Measurements from ENCODE around the gene OR52I2. TPM values are rescaled to one million over a fixed set of nuclear protein-coding genes. Genes with fewer than 3 reads are reported as not detected.
A peak's percentile ranks its signal among the peaks of the same experiment; 100 is the strongest.

OR52I2 gene
- total and polyA plus RNA-seq, 2 donors from 2014 or later: not detected

DNA sequence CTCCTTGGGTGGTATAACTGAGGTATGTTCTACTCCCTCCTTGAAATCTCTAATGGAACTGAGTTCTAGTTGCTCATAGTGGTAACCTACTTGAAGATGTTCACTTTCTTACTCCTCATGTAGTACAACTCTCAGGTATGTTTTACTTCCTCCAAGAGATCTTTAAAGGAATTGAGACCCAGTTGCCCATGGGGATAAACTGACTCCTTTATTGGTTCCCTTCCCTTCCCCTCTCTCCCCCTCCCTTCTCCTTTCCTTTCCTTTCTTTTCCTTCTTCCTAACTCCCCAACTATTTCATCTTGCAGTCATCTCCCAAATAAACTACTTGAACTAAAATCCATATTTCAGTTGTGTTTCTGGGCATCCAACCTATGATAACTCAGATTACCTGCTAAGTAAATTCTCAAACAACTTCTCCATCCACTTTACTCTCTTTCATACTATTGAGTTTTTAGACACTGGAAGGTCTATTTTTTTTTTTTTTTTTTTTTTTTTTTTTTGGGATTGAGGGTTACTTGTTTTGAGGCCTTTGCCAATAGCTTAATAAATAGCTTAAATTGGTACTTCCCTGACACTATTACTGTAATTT, 34.4 kb downstream of the OR52I2 start:
- Histone ChIP-seq H3K27me3 (ENCODE audit: control insufficient read depth, insufficient read depth, low read length) (no peaks in the 10 kb centered on the region), H3K9ac (ENCODE audit: low read length in 3 of 3) (no peak overlapping the region), H3K9me3 (ENCODE audit: control insufficient read depth in 2 of 3, insufficient read depth in 1 of 3, low read length in 3 of 3) (no peaks in the 10 kb centered on the region), H3K36me3 (ENCODE audit: control insufficient read depth in 2 of 3, insufficient read depth in 3 of 3, low read length in 3 of 3) (no peaks in the 10 kb centered on the region), H3K27ac (ENCODE audit: low read depth in 2 of 2, low read length in 2 of 2) (no peak overlapping the region), H3K4me1 (ENCODE audit: control insufficient read depth in 2 of 3, insufficient read depth in 2 of 3, low read depth in 1 of 3, low read length in 3 of 3) (no peaks in the 10 kb centered on the region), H3K4me3 (ENCODE audit: low read length in 3 of 3) (no peak overlapping the region)
- intact Hi-C loops (cut with DNase I): no loop called here
- no peak for DNase-seq
- TF ChIP-seq, protein P1, sequence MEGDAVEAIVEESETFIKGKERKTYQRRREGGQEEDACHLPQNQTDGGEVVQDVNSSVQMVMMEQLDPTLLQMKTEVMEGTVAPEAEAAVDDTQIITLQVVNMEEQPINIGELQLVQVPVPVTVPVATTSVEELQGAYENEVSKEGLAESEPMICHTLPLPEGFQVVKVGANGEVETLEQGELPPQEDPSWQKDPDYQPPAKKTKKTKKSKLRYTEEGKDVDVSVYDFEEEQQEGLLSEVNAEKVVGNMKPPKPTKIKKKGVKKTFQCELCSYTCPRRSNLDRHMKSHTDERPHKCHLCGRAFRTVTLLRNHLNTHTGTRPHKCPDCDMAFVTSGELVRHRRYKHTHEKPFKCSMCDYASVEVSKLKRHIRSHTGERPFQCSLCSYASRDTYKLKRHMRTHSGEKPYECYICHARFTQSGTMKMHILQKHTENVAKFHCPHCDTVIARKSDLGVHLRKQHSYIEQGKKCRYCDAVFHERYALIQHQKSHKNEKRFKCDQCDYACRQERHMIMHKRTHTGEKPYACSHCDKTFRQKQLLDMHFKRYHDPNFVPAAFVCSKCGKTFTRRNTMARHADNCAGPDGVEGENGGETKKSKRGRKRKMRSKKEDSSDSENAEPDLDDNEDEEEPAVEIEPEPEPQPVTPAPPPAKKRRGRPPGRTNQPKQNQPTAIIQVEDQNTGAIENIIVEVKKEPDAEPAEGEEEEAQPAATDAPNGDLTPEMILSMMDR (IDR thresholded peaks at IDR 0.05; ENCODE audit: borderline replicate concordance, extremely low read depth, insufficient read depth): no peak
- no peak for FAIRE-seq

DNA sequence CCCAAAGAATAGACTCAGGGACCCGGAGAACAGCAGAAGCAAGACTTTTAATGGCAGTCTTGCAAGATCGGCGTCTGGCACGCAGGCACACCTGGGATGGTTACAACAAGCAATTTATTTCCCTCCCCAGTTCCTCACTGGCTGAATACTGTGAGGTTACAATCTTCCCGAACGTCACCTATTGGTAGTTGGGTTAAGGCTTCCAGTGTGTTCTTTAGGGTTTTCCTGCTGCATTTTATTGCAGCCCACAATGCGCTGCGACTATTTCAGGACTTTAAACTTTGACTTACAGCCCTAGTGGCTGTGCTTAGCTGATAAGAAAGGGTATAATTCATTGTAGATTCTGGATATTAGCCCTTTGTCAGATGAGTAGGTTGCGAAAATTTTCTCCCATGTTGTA, 38.0 kb downstream of the OR52I2 start:
- TF ChIP-seq, protein P1 (IDR thresholded peaks at IDR 0.05; ENCODE audit: borderline replicate concordance, extremely low read depth, insufficient read depth): no peak
- no peaks in the 10 kb centered on the region for H3K36me3 ChIP-seq (ENCODE audit: control insufficient read depth in 2 of 3, insufficient read depth in 3 of 3, low read length in 3 of 3)
- H3K9ac ChIP-seq (ENCODE audit: low read length in 3 of 3): no peak overlapping the region
- intact Hi-C loops (cut with DNase I): no loop called here
- no peak overlapping the region for H3K4me3 ChIP-seq (ENCODE audit: low read length in 3 of 3)
- FAIRE-seq (no peak), DNase-seq (no peak)
- H3K9me3 ChIP-seq (ENCODE audit: control insufficient read depth in 2 of 3, insufficient read depth in 1 of 3, low read length in 3 of 3): no peaks in the 10 kb centered on the region
- H3K27me3 ChIP-seq (ENCODE audit: control insufficient read depth, insufficient read depth, low read length): no peaks in the 10 kb centered on the region
- H3K4me1 ChIP-seq (ENCODE audit: control insufficient read depth in 2 of 3, insufficient read depth in 2 of 3, low read depth in 1 of 3, low read length in 3 of 3): no peaks in the 10 kb centered on the region
- no peak overlapping the region for H3K27ac ChIP-seq (ENCODE audit: low read depth in 2 of 2, low read length in 2 of 2)

DNA sequence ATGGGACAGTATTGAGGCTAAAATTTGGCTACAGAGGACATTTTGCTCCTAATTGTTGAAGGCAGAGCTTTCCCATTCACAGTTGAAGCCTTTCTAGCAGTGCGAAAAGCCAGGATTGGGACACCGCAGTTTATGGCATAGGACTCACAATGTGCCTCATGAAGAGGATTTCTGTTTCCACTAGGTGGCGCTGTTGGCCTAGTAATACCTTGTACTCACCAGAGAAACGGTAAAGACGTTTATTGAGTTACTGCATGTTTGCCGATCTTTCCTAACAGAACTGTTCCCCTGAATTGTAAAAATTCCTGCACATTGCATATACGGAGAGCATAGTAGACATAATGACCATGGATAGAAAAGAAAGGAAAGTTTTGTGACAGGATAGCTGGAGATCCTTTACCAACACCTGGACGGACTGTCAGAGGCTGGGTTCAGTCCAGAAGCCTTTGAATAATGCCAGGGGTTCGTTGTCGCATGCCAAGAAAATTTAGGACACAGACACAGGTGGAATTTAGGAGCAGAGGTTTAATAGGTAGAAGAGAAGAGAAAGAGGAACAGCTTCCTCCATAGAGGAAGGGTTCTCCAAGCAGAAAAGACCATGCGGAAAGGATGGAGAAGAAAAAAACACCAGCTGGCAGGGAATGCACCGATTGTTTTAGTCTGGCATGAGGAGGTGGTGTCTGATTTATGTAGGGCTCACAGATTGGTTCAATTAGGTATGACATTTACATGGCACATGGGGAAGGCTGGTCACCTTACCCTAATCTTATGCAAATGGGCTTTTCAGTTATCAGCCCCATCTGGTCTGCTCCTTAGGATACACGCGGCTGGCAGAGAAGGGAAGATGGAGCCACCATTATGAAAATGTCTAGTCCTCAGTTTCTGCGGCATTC, 44.9 kb downstream of the OR52I2 start:
- H3K9ac ChIP-seq (ENCODE audit: low read length in 3 of 3): no peak overlapping the region
- DNase-seq (peak in 4 of 5 donors; percentile 80 to 91 (median 86)), FAIRE-seq (no peak)
- no peaks in the 10 kb centered on the region for H3K36me3 ChIP-seq (ENCODE audit: control insufficient read depth in 2 of 3, insufficient read depth in 3 of 3, low read length in 3 of 3)
- H3K27me3 ChIP-seq (ENCODE audit: control insufficient read depth, insufficient read depth, low read length): no peaks in the 10 kb centered on the region
- H3K4me1 ChIP-seq (ENCODE audit: control insufficient read depth in 2 of 3, insufficient read depth in 2 of 3, low read depth in 1 of 3, low read length in 3 of 3): no peaks in the 10 kb centered on the region
- TF ChIP-seq, protein P1 (IDR thresholded peaks at IDR 0.05; ENCODE audit: borderline replicate concordance, extremely low read depth, insufficient read depth): peak; percentile 57
- no peak overlapping the region for H3K27ac ChIP-seq (ENCODE audit: low read depth in 2 of 2, low read length in 2 of 2)
- H3K9me3 ChIP-seq (ENCODE audit: control insufficient read depth in 2 of 3, insufficient read depth in 1 of 3, low read length in 3 of 3): no peaks in the 10 kb centered on the region
- intact Hi-C loops (cut with DNase I): no loop called here
- H3K4me3 ChIP-seq (ENCODE audit: low read length in 3 of 3): no peak overlapping the region

Data from kidney (tissue), 14 donors.